HepG2 (cell line): ENCODE measurements around the gene DMGDH. TPM values are rescaled to one million over a fixed set of nuclear protein-coding genes. Genes with fewer than 3 reads are reported as not detected.

Experiments used
- CEBPB ChIP-seq: IDR thresholded peaks from 2 replicates; pipeline ENCODE4 v1.6.1; 2011; ENCODE audit warnings: low read depth, low read length, improper control_type of control experiment, borderline replicate concordance
- CREM ChIP-seq, 2 experiments: sonication (generic) in 1 of 2; formaldehyde crosslinking in 1 of 2; IDR thresholded peaks; 2 replicates each; pipeline versions ENCODE4 v1.4.0 to v1.6.1; 2016 to 2020; ENCODE audit warnings: antibody characterized with exemption in 1 of 2, mild to moderate bottlenecking in 1 of 2, missing genetic modification reagents in 1 of 2
- CTCF ChIP-seq: sonication (generic); formaldehyde crosslinking; IDR thresholded peaks from 2 replicates; pipeline ENCODE4 v1.5.0; 2020; ENCODE audit warnings: mild to moderate bottlenecking, missing genetic modification reagents, moderate library complexity
- EED ChIP-seq: sonication (generic); formaldehyde crosslinking; IDR thresholded peaks from 2 replicates; pipeline ENCODE4 v1.5.0; 2020; ENCODE audit warnings: mild to moderate bottlenecking, missing genetic modification reagents
- ELF4 ChIP-seq: sonication (generic); formaldehyde crosslinking; IDR thresholded peaks from 2 replicates; pipeline ENCODE4 v1.5.0; 2020; ENCODE audit warnings: missing genetic modification reagents, mild to moderate bottlenecking, moderate library complexity, borderline replicate concordance
- ESRRA ChIP-seq: sonication (generic); formaldehyde crosslinking; IDR thresholded peaks from 2 replicates; pipeline ENCODE4 v1.5.1; 2020; ENCODE audit warnings: mild to moderate bottlenecking, low read depth, missing genetic modification reagents
- GABPB1 ChIP-seq: IDR thresholded peaks from 2 replicates; pipeline ENCODE4 v1.6.1; 2016; ENCODE audit warnings: mild to moderate bottlenecking, missing genetic modification reagents, moderate library complexity, missing compliant biosample characterization
- GFI1 ChIP-seq: sonication (generic); formaldehyde crosslinking; IDR thresholded peaks from 2 replicates; pipeline ENCODE4 v1.5.0; 2020; ENCODE audit warnings: missing genetic modification reagents, mild to moderate bottlenecking, borderline replicate concordance
- NR1H2 ChIP-seq: sonication (generic); formaldehyde crosslinking; IDR thresholded peaks from 2 replicates; pipeline ENCODE4 v1.8.1; 2022; ENCODE audit warnings: low read depth, missing genetic modification reagents, borderline replicate concordance
- SRF ChIP-seq: IDR thresholded peaks from 2 replicates; pipeline ENCODE4 v1.6.1; 2011; ENCODE audit warnings: mild to moderate bottlenecking, low read depth, low read length, moderate library complexity
- TEAD3 ChIP-seq: optimal IDR thresholded peaks from 2 replicates; pipeline ENCODE3; 2016; ENCODE audit warnings: borderline replicate concordance
- ZHX1 ChIP-seq: sonication (generic); formaldehyde crosslinking; IDR thresholded peaks from 2 replicates; pipeline ENCODE4 v1.8.1; 2022; ENCODE audit warnings: low read depth, mild to moderate bottlenecking, missing genetic modification reagents
- ZMAT3 ChIP-seq: sonication (generic); formaldehyde crosslinking; conservative IDR thresholded peaks from 2 replicates; pipeline ENCODE4 v1.7.0; 2021; ENCODE audit warnings: missing genetic modification reagents
- ZMYM4 ChIP-seq: sonication (generic); formaldehyde crosslinking; IDR thresholded peaks from 2 replicates; pipeline ENCODE4 v1.8.1; 2023; ENCODE audit warnings: mild to moderate bottlenecking, missing genetic modification reagents
- ZNF276 ChIP-seq: sonication (generic); formaldehyde crosslinking; IDR thresholded peaks from 2 replicates; pipeline ENCODE4 v1.4.0; 2020; ENCODE audit warnings: mild to moderate bottlenecking, low read depth, missing genetic modification reagents
- ZNF574 ChIP-seq: sonication (generic); formaldehyde crosslinking; IDR thresholded peaks from 2 replicates; pipeline ENCODE4 v1.4.0; 2020; ENCODE audit warnings: missing genetic modification reagents
- ZNF761 ChIP-seq: sonication (generic); formaldehyde crosslinking; conservative IDR thresholded peaks from 2 replicates; pipeline ENCODE4 v1.4.0; 2020; ENCODE audit warnings: mild to moderate bottlenecking, missing genetic modification reagents
- ZNF773 ChIP-seq: sonication (generic); formaldehyde crosslinking; IDR thresholded peaks from 2 replicates; pipeline ENCODE4 v1.4.0; 2020; ENCODE audit warnings: missing genetic modification reagents, borderline replicate concordance
- ZNF788 ChIP-seq: sonication (generic); formaldehyde crosslinking; IDR thresholded peaks from 2 replicates; pipeline ENCODE4 v1.5.0; 2020; ENCODE audit warnings: mild to moderate bottlenecking, missing genetic modification reagents, borderline replicate concordance
- polyA plus RNA-seq, 8 experiments: library from polyadenylated mRNA; depleted of rRNA in 3 of 8; stranded (reverse) in 7 of 8; unstranded in 1 of 8; fragments of >200 nt; fragmentation: Illumina TruSeq in 4 of 8; extraction: Trizol in 4 of 8; gene quantifications; 2 replicates each; pipeline versions ENCODE4 v1.2.1 to v1.2.3, GENCODE V29; 2011 to 2016; ENCODE audit warnings: low read depth in 4 of 8, missing spikeins in 1 of 8, mixed read lengths in 1 of 8; ENCODE audit not compliant: insufficient read depth in 1 of 8
- total RNA-seq, 5 experiments: library from RNA; depleted of rRNA; stranded (reverse); fragments of >200 nt; fragmentation: Illumina TruSeq; extraction: Trizol; gene quantifications; 2 replicates each; pipeline ENCODE4 v1.2.3, GENCODE V29; 2016; ENCODE audit warnings: low read depth in 1 of 5

DMGDH gene
- total and polyA plus RNA-seq, 2 of the 13 experiments (the other 11 are each of a cell fraction or from before 2014, with no cell fraction given), result 3.6 to 7.9 TPM

GRCh38 chr5:78985725-78986223 lies 83.7 kb downstream of the DMGDH start (continued):
- TF ChIP-seq CTCF (CRISPR knock-in tag) (peak; percentile 17; the same call in 1 of the 2 replicates), GABPB1 (CRISPR knock-in tag) (peak; percentile 58; the same call in 1 of the 2 replicates), SRF (no peak), ZNF574 (CRISPR knock-in tag) (peak; percentile 88), TEAD3 (CRISPR knock-in tag) (peak; percentile 89), GFI1 (CRISPR knock-in tag) (peak; percentile 95), ZMAT3 (CRISPR knock-in tag) (no peak), EED (no peak), ZNF761 (CRISPR knock-in tag) (peak; percentile 70; the same call in 1 of the 2 replicates), NR1H2 (CRISPR knock-in tag) (0 out of 2 replicates have a peak, but pooled peaks have one; percentile 23), CEBPB (peak; percentile 82; the same call in 1 of the 2 replicates), ZNF788 (CRISPR knock-in tag) (peak; percentile 97; the same call in 1 of the 2 replicates), ZMYM4 (CRISPR knock-in tag) (peak; percentile 93), ELF4 (0 out of 2 replicates have a peak, but pooled peaks have one; percentile 46), CREM (IDR thresholded peaks at IDR 0.05) (peak; percentile 95), CREM (CRISPR knock-in tag; IDR thresholded peaks at IDR 0.05) (no peak), ZNF276 (CRISPR knock-in tag) (peak; percentile 76; the same call in 1 of the 2 replicates), ZHX1 (CRISPR knock-in tag) (peak; percentile 59; the same call in 1 of the 2 replicates), ZNF773 (CRISPR knock-in tag) (no peak), ESRRA (CRISPR knock-in tag) (peak; percentile 58; the same call in 1 of the 2 replicates)
